Esophagus squamous epithelium (tissue), 5 donors: ENCODE measurements around the gene CAPG. TPM values are rescaled to one million over a fixed set of nuclear protein-coding genes. Genes with fewer than 3 reads are reported as not detected.
A peak's percentile ranks its signal among the peaks of the same experiment; 100 is the strongest.
"Not testable (repeated sequence)": the region's sequence is repeated elsewhere in the genome, so short reads cannot be mapped to it uniquely, and the experiment has no call there.

Experiments
- DNase-seq: peaks from one replicate; lab custom pipeline; 2025; lab: John Stamatoyannopoulos, UW
- H3K27ac ChIP-seq, 4 donors: fragments of 200-600 bp; sonication (generic); one replicate each; pipeline ENCODE4 v1.5.1; 2016 to 2019; ENCODE audit warnings: mild to moderate bottlenecking in 1 of 4
- H3K27me3 ChIP-seq, 4 donors: fragments of 200-600 bp; sonication (generic); 1 replicate in 3 of 4; 2 replicates in 1 of 4; pipeline versions ENCODE4 v1.5.1 to v1.6.0; 2017 to 2021; ENCODE audit warnings: antibody characterized with exemption in 1 of 4
- H3K36me3 ChIP-seq, 3 donors: fragments of 200-600 bp; sonication (generic); one replicate each; pipeline ENCODE4 v1.5.1; 2016 to 2019
- H3K4me1 ChIP-seq, 3 donors: fragments of 200-600 bp; sonication (generic); one replicate each; pipeline ENCODE4 v1.5.1; 2017 to 2019
- H3K4me3 ChIP-seq, 4 donors: fragments of 200-600 bp; sonication (generic); 1 replicate in 3 of 4; 2 replicates in 1 of 4; pipeline ENCODE4 v1.5.1; 2016 to 2019; ENCODE audit warnings: mild to moderate bottlenecking in 2 of 4, moderate library complexity in 1 of 4
- H3K9me3 ChIP-seq, 3 donors: fragments of 200-600 bp; sonication (generic); one replicate each; pipeline ENCODE4 v1.5.1; 2016 to 2019
- CTCF ChIP-seq, 6 experiments: fragments of 450-650 bp in 4 of 6; fragments of 200-600 bp in 2 of 6; sonication (generic) in 2 of 6; IDR thresholded peaks; one replicate each; pipeline ENCODE4 v1.5.1; 2016 to 2019; ENCODE audit warnings: antibody characterized with exemption in 6 of 6, mild to moderate bottlenecking in 4 of 6, moderate library complexity in 4 of 6
- POLR2A ChIP-seq, 4 donors: fragments of 450-650 bp; IDR thresholded peaks; one replicate each; pipeline ENCODE4 v1.6.1; 2017; ENCODE audit warnings: antibody characterized with exemption in 4 of 4, mild to moderate bottlenecking in 4 of 4, moderate library complexity in 3 of 4
- WGBS, 2 donors: methylation state at CpG; one replicate each; pipeline ENCODE4 v1.1.5; 2018; 5-methylcytosine and 5-hydroxymethylcytosine counted together
- intact Hi-C: fragments of 100-400 bp; cut with DNase I; formaldehyde crosslinking; loops from one replicate; pipeline ENCODE4 v1.15.0; 2022
- total RNA-seq, 4 donors: library from RNA; depleted of rRNA; stranded (reverse); fragments of >200 nt; gene quantifications; one replicate each; pipeline ENCODE4 v1.1.0, GENCODE V29; 2016
- donor health status: DM: yes; HTN: yes; CAD: no.

The CAPG gene
- total RNA-seq, 4 donors from 2014 or later = 185 to 301 (median 221) TPM

DNA sequence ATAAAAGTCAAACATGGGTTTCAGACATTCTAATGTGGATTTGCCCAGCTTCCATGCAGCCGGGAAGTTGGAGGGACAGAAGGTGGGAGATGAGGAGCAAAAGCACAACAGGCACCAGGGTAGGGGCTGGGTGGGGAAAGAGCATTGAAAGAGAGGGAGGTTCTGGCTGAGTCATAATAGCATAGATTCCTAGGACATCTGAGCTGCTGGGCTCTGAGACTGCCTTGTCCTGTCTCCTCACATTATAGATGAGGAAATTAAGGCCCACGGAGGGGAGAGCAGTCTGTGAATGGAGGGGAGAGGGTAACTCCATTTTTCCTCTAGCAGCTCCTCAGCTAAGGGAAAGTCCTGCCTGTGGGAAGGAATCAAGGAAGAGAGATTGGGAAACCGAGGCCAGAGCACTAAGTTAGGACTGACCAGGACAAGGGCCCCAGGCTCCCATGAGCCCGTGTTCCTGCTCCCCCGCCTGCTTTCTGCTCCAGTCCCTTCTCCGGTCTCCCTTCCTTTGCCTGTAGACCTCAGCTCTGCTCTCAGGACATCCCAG is 34.5 kb upstream of the CAPG start:
- DNase-seq = no peak
- H3K4me3 ChIP-seq = no peak overlapping the region
- intact Hi-C loops = no loop called here
- H3K27me3 ChIP-seq = no peaks in the 10 kb centered on the region
- 75 to 91% methylated on average over 6 of the region's 6 CpGs for WGBS, 2 donors
- peaks cover 10 to 20% (median 15%) of the 10 kb centered on the region in 3 donors for H3K4me1 ChIP-seq
- no peaks in the 10 kb centered on the region for H3K36me3 ChIP-seq
- H3K27ac ChIP-seq = peak overlapping the region in 3 of 4 donors; percentile 64 to 81 (median 69)
- no peaks in the 10 kb centered on the region for H3K9me3 ChIP-seq
- TF ChIP-seq POLR2A (IDR thresholded peaks at IDR 0.05) = no peak
- TF ChIP-seq CTCF (IDR thresholded peaks at IDR 0.05) = no peak

- WGBS, 2 donors = 61 to 80% methylated on average over 4 of the region's 4 CpGs
- Histone ChIP-seq H3K4me1 (peaks cover 28 to 46% (median 33%) of the 10 kb centered on the region in 3 donors), H3K27ac (no peak overlapping the region), H3K27me3 (no peaks in the 10 kb centered on the region), H3K9me3 (no peaks in the 10 kb centered on the region), H3K4me3 (no peak overlapping the region), H3K36me3 (no peaks in the 10 kb centered on the region)
- intact Hi-C loops = no loop called here
- DNase-seq = no peak
- TF ChIP-seq CTCF (IDR thresholded peaks at IDR 0.05) (no peak), POLR2A (IDR thresholded peaks at IDR 0.05) (peak in 1 of 4 donors; percentile 8)
Observed at GRCh38 chr2:85441864-85442263, 31.7 kb upstream of the CAPG start.

DNA sequence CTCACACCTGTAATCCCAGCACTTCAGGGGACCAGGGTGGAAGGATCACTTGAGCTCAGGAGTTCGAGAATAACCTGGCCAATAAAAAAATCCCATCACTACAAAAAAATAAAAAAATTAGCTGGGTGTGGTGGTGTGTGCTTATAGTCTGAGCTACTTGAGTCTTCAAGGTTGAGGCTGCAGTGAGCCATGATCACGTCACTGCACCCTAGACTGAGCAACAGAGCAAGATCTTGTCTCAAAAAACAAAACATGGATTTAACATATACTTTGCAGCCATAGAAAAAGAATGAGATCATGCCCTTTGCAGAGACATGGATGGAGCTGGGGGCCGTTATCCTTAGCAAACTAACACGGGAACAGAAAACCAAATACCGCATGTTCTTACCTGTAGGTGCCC is 30.6 kb upstream of the CAPG start:
- Histone ChIP-seq H3K9me3 (no peaks in the 10 kb centered on the region), H3K4me3 (no peak overlapping the region), H3K27me3 (no peaks in the 10 kb centered on the region), H3K4me1 (peaks cover 29 to 50% (median 33%) of the 10 kb centered on the region in 3 donors), H3K27ac (no peak overlapping the region), H3K36me3 (no peaks in the 10 kb centered on the region)
- 61 to 68% methylated on average over 5 of the region's 5 CpGs for WGBS, 2 donors
- no peak for DNase-seq
- no peak for TF ChIP-seq POLR2A (IDR thresholded peaks at IDR 0.05)
- TF ChIP-seq CTCF (IDR thresholded peaks at IDR 0.05) = no peak
- intact Hi-C loops = no loop called here

- no peaks in the 10 kb centered on the region for H3K27me3 ChIP-seq
- no peak for DNase-seq
- intact Hi-C loops = no loop called here
- peaks cover 29 to 50% (median 31%) of the 10 kb centered on the region in 3 donors for H3K4me1 ChIP-seq
- no peak overlapping the region for H3K4me3 ChIP-seq
- WGBS, 2 donors = 70 to 83% methylated on average over 7 of the region's 7 CpGs
- no peaks in the 10 kb centered on the region for H3K36me3 ChIP-seq
- no peaks in the 10 kb centered on the region for H3K9me3 ChIP-seq
- peak overlapping the region in 1 of 4 donors; percentile 21 for H3K27ac ChIP-seq
- no peak for TF ChIP-seq CTCF (IDR thresholded peaks at IDR 0.05)
- TF ChIP-seq POLR2A (IDR thresholded peaks at IDR 0.05) = no peak
Observed at GRCh38 chr2:85439986-85440385, 29.8 kb upstream of the CAPG start.

GRCh38 chr2:85439569-85439968 is 29.4 kb upstream of the CAPG start:
- H3K27me3 ChIP-seq, intact Hi-C loops, H3K36me3 ChIP-seq, H3K9me3 ChIP-seq, DNase-seq, H3K4me3 ChIP-seq: not testable (repeated sequence)
- peaks cover 31 to 50% (median 32%) of the 10 kb centered on the region in 3 donors for H3K4me1 ChIP-seq
- peak overlapping the region in 3 of 4 donors; percentile 94 to 95 (median 94) for H3K27ac ChIP-seq
- 82 to 93% methylated on average over 5 of the region's 9 CpGs for WGBS, 2 donors
